Common myeloid progenitor, CD34-positive (primary cell): ENCODE data around the gene AP2S1.

ENCODE experiments used
- CTCF ChIA-PET: fragments of 350-600 bp; sonication (Branson Sonifier 250); formaldehyde crosslinking; loops from one replicate; lab custom pipeline; 2021; ENCODE audit warnings: antibody characterized with exemption; lab: Charles Lee
- POLR2A ChIA-PET: fragments of 350-600 bp; sonication (Branson Sonifier 250); formaldehyde crosslinking; loops from one replicate; lab custom pipeline; 2021; ENCODE audit warnings: antibody characterized with exemption; lab: Charles Lee
- DNase-seq, 3 donors: peaks; one replicate each; pipeline versions ENCODE4 v3.0.0 to v3.0.0-alpha.2; 2013
- H3K27ac ChIP-seq, 2 experiments: 1 replicate in 1 of 2; 2 replicates in 1 of 2; pipeline ENCODE4 v1.7.0; 2013; ENCODE audit warnings: inconsistent platforms in 2 of 2, low read length in 2 of 2, mild to moderate bottlenecking in 2 of 2, low read depth in 1 of 2, moderate library complexity in 1 of 2; ENCODE audit not compliant: severe bottlenecking in 2 of 2, insufficient read depth in 1 of 2, poor library complexity in 1 of 2
- H3K27me3 ChIP-seq, 5 experiments: replicated peaks in 2 of 5; 1 replicate in 3 of 5; 2 replicates in 2 of 5; pipeline versions ENCODE4 v1.6.1 to v1.7.0; 2013; ENCODE audit warnings: low read length in 4 of 5, mild to moderate bottlenecking in 2 of 5, moderate library complexity in 2 of 5, inconsistent platforms in 1 of 5; ENCODE audit not compliant: insufficient read depth in 5 of 5, control insufficient read depth in 4 of 5
- H3K36me3 ChIP-seq, 4 experiments: 1 replicate in 2 of 4; 2 replicates in 2 of 4; pipeline versions ENCODE4 v1.6.1 to v1.7.0; 2013; ENCODE audit warnings: low read length in 3 of 4, control low read depth in 1 of 4, mild to moderate bottlenecking in 1 of 4; ENCODE audit not compliant: control insufficient read depth in 4 of 4, insufficient read depth in 4 of 4
- H3K4me1 ChIP-seq, 4 experiments: 1 replicate in 3 of 4; 2 replicates in 1 of 4; pipeline versions ENCODE4 v1.6.1 to v1.7.1; 2013; ENCODE audit warnings: low read length in 3 of 4, mild to moderate bottlenecking in 3 of 4, control low read depth in 1 of 4, inconsistent platforms in 1 of 4, moderate library complexity in 1 of 4; ENCODE audit not compliant: control insufficient read depth in 4 of 4, insufficient read depth in 4 of 4; ENCODE audit errors: control extremely low read depth in 1 of 4
- H3K4me3 ChIP-seq, 7 experiments: 1 replicate in 4 of 7; 2 replicates in 3 of 7; pipeline versions ENCODE4 v1.5.1 to v1.7.0; 2013; ENCODE audit warnings: mild to moderate bottlenecking in 7 of 7, low read length in 6 of 7, moderate library complexity in 6 of 7, inconsistent platforms in 2 of 7, low read depth in 2 of 7, control low read depth in 1 of 7; ENCODE audit not compliant: insufficient read depth in 4 of 7, control insufficient read depth in 1 of 7; ENCODE audit errors: extremely low read depth in 1 of 7
- H3K9me3 ChIP-seq, 5 experiments: 1 replicate in 4 of 5; 2 replicates in 1 of 5; pipeline versions ENCODE4 v1.6.1 to v1.7.1; 2013; ENCODE audit warnings: low read length in 4 of 5, mild to moderate bottlenecking in 2 of 5, inconsistent platforms in 1 of 5, low read depth in 1 of 5, moderate library complexity in 1 of 5; ENCODE audit not compliant: control insufficient read depth in 4 of 5, insufficient read depth in 2 of 5; ENCODE audit errors: control extremely low read depth in 1 of 5
- WGBS: methylation state at CpG from one replicate; pipeline ENCODE4 v1.1.5; 2013; ENCODE audit not compliant: insufficient coverage; 5-methylcytosine and 5-hydroxymethylcytosine counted together

AP2S1 gene

GRCh38 chr19:46789371-46789770, 61.3 kb downstream of the AP2S1 start:
- ChIA-PET POLR2A (interaction anchor here (0.6 to 1.0 kb wide), 2 partner anchors 23 to 46 kb away, joined by 3 to 4 read pairs; no protein-coding TSS in a partner anchor), CTCF (interaction anchor here (1.1 to 1.6 kb wide), 5 partner anchors 11 to 67 kb away, joined by 3 to 6 read pairs (median 4); no protein-coding TSS in a partner anchor)
- Histone ChIP-seq H3K27me3 (no peaks in the 10 kb centered on the region), H3K36me3 (peaks cover 0 to 6% (median 0%) of the 10 kb centered on the region in 4 experiments), H3K4me1 (peaks cover 10 to 55% (median 50%) of the 10 kb centered on the region in 4 experiments), H3K4me3 (no peak overlapping the region), H3K9me3 (no peaks in the 10 kb centered on the region), H3K27ac (no peak overlapping the region)
- DNase-seq = no peak
- 96% methylated on average over 7 of the region's 8 CpGs for WGBS

DNA sequence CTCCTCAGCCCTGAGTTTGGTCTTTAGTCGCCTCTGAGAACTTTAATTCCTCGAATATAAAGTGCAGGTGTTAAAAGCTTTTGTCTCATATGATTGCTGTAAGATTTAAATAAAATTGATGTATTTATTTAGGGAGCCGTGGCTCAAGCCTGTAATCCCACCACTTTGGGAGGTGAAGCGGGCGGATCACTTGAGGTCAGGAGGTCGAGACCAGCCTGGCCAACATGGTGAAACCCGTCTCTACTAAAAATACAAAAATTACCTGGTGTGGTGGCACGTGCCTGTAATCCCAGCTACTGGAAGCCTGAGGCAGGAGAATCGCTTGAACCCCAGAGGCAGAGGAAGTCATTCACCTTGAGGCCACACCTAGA, 61.7 kb downstream of the AP2S1 start:
- H3K27me3 ChIP-seq = no peaks in the 10 kb centered on the region
- H3K36me3 ChIP-seq = peaks cover 0 to 8% (median 0%) of the 10 kb centered on the region in 4 experiments
- ChIA-PET POLR2A (interaction anchor here (0.6 to 1.9 kb wide), 8 partner anchors 10 to 51 kb away, joined by 3 to 7 read pairs (median 4); no protein-coding TSS in a partner anchor), CTCF (interaction anchor here (1.3 to 1.6 kb wide), 3 partner anchors 11 to 67 kb away, joined by 3 to 4 read pairs (median 4); no protein-coding TSS in a partner anchor)
- H3K27ac ChIP-seq = no peak overlapping the region
- peak overlapping the region in 1 of 7 experiments; percentile 45 for H3K4me3 ChIP-seq
- peaks cover 10 to 59% (median 54%) of the 10 kb centered on the region in 4 experiments for H3K4me1 ChIP-seq
- no peaks in the 10 kb centered on the region for H3K9me3 ChIP-seq
- 71% methylated on average over 9 of the region's 9 CpGs for WGBS
- no peak for DNase-seq

- POLR2A ChIA-PET = interaction anchor here (0.6 to 1.9 kb wide), 10 partner anchors 10 to 127 kb away, joined by 3 to 7 read pairs (median 4); partner anchors contain the start of gene DACT3
- DNase-seq = peak; percentile 94 to 97 (median 95)
- WGBS = 0% methylated on average over 42 of the region's 46 CpGs
- CTCF ChIA-PET = interaction anchor here (1.2 to 1.6 kb wide), 4 partner anchors 11 to 68 kb away, joined by 3 to 4 read pairs (median 4); no protein-coding TSS in a partner anchor
- H3K4me3 ChIP-seq = peak within 1 kb of the TSS; percentile 53 to 98 (median 76)
- no peaks in the 10 kb centered on the region for H3K27me3 ChIP-seq
- no peaks in the 10 kb centered on the region for H3K9me3 ChIP-seq
- H3K4me1 ChIP-seq = peaks cover 10 to 64% (median 58%) of the 10 kb centered on the region in 4 experiments
- peaks cover 0 to 14% (median 2%) of the 10 kb centered on the region in 4 experiments for H3K36me3 ChIP-seq
- peak within 1 kb of the TSS in 1 of 2 experiments; percentile 84 for H3K27ac ChIP-seq
Measured at GRCh38 chr19:46788262-46788967, 62.2 kb downstream of the AP2S1 start, which contains the start of gene SLC1A5. Gene SLC1A5, minus strand, starts transcription at chr19:46788594. Its CDS starts 629 bp downstream, at chr19:46787965.
